GM23338 (cell line): Measurements from ENCODE around the gene RGMB. TPM values are rescaled to one million over a fixed set of nuclear protein-coding genes. Genes with fewer than 3 reads are reported as not detected.
A peak's percentile ranks its signal among the peaks of the same experiment; 100 is the strongest.

Experiments used
- ATAC-seq: fragments of 200-7000 bp; cut with Tn5 transposase; 3 replicates; pipeline ENCODE4 v1.9.1; 2020
- DNase-seq: peaks from one replicate; pipeline ENCODE4 v3.0.0-alpha.2; 2015; ENCODE audit warnings: low spot score
- H2AFZ ChIP-seq: fragments of 200-600 bp; sonication (generic); 2 replicates; pipeline ENCODE4 v1.8.0; 2016; ENCODE audit warnings: antibody characterized with exemption, mild to moderate bottlenecking, moderate library complexity
- H3F3A ChIP-seq: fragments of 200-600 bp; sonication (generic); replicated peaks from 2 replicates; pipeline ENCODE4 v1.8.0; 2017; ENCODE audit warnings: antibody characterized with exemption, mixed run types, low read depth
- H3K27ac ChIP-seq: fragments of 200-600 bp; sonication (generic); 2 replicates; pipeline ENCODE4 v1.6.1; 2016; ENCODE audit warnings: low read depth
- H3K27me3 ChIP-seq: fragments of 200-600 bp; sonication (generic); 2 replicates; pipeline ENCODE4 v1.8.0; 2016; ENCODE audit warnings: mild to moderate bottlenecking, mixed run types, moderate library complexity; ENCODE audit not compliant: insufficient read depth
- H3K36me3 ChIP-seq: fragments of 200-600 bp; sonication (generic); 2 replicates; pipeline ENCODE4 v1.8.0; 2016; ENCODE audit warnings: mild to moderate bottlenecking; ENCODE audit not compliant: insufficient read depth
- H3K4me1 ChIP-seq: fragments of 200-600 bp; sonication (generic); 2 replicates; pipeline ENCODE4 v1.8.0; 2016; ENCODE audit warnings: mild to moderate bottlenecking, moderate library complexity; ENCODE audit not compliant: insufficient read depth
- H3K4me2 ChIP-seq: fragments of 200-600 bp; sonication (generic); 2 replicates; pipeline ENCODE4 v1.7.1; 2017; ENCODE audit warnings: mixed run types
- H3K4me3 ChIP-seq: fragments of 200-600 bp; sonication (generic); 2 replicates; pipeline ENCODE4 v1.6.1; 2016; ENCODE audit warnings: mixed run types
- H3K79me2 ChIP-seq: fragments of 200-600 bp; sonication (generic); replicated peaks from 2 replicates; pipeline ENCODE4 v1.8.0; 2017; ENCODE audit warnings: mild to moderate bottlenecking; ENCODE audit not compliant: insufficient read depth
- H3K9me2 ChIP-seq: fragments of 200-600 bp; sonication (generic); 2 replicates; pipeline ENCODE4 v1.8.0; 2017; ENCODE audit not compliant: insufficient read depth
- H4K20me1 ChIP-seq: fragments of 200-600 bp; sonication (generic); replicated peaks from 2 replicates; pipeline ENCODE4 v1.8.0; 2017; ENCODE audit warnings: mild to moderate bottlenecking; ENCODE audit not compliant: insufficient read depth
- H3K27ac Mint-ChIP-seq: 2 replicates; pipeline ENCODE4 v1.8.0; 2020; ENCODE audit warnings: inconsistent platforms, mild to moderate bottlenecking, moderate library complexity, mixed read lengths
- H3K27me3 Mint-ChIP-seq: 3 replicates; pipeline ENCODE4 v1.8.0; 2022; ENCODE audit warnings: low read depth, mild to moderate bottlenecking, moderate library complexity, mixed read lengths, inconsistent platforms; ENCODE audit not compliant: insufficient read depth, poor library complexity
- H3K36me3 Mint-ChIP-seq: 3 replicates; pipeline ENCODE4 v1.8.0; 2021; ENCODE audit warnings: low read depth, mild to moderate bottlenecking, inconsistent platforms, moderate library complexity, mixed read lengths
- H3K4me1 Mint-ChIP-seq: 3 replicates; pipeline ENCODE4 v1.8.0; 2020; ENCODE audit warnings: mild to moderate bottlenecking, inconsistent platforms, mixed read lengths
- H3K4me3 Mint-ChIP-seq: 3 replicates; pipeline ENCODE4 v1.8.0; 2021; ENCODE audit warnings: moderate library complexity, mild to moderate bottlenecking, inconsistent platforms, mixed read lengths
- H3K9me3 Mint-ChIP-seq: 3 replicates; pipeline ENCODE4 v1.8.0; 2020; ENCODE audit warnings: moderate library complexity, mild to moderate bottlenecking, inconsistent platforms, mixed read lengths
- EZH2phosphoT487 ChIP-seq: fragments of 200-600 bp; sonication (generic); IDR thresholded peaks from one replicate; pipeline ENCODE4 v1.8.1; 2018; ENCODE audit warnings: antibody characterized with exemption; ENCODE audit not compliant: unreplicated experiment
- REST ChIP-seq: IDR thresholded peaks from one replicate; pipeline ENCODE4 v1.6.1; 2018; ENCODE audit warnings: antibody characterized with exemption; ENCODE audit not compliant: unreplicated experiment
- ZNF114 ChIP-seq: fragments of 250-450 bp; sonication (Bioruptor Pico); IDR thresholded peaks from 2 replicates; pipeline ENCODE4 v1.5.0; 2020; ENCODE audit warnings: mild to moderate bottlenecking, moderate library complexity
- polyA plus RNA-seq: library from polyadenylated mRNA; unstranded; fragments of >200 nt; fragmentation: Nextera tagmentation; extraction: Ambion mirVana; gene quantifications from 2 replicates; pipeline ENCODE4 v1.2.1, GENCODE V29; 2016
- total RNA-seq: library from RNA; depleted of rRNA; stranded (reverse); fragments of >200 nt; shearing (Covaris generic); gene quantifications from 2 replicates; pipeline ENCODE4 v1.2.3, GENCODE V29; 2014
- TF ChIP-seq, protein P1 (sequence below), 2 experiments: fragments of 200-600 bp in 1 of 2; sonication (generic) in 1 of 2; conservative IDR thresholded peaks; 2 replicates each; pipeline versions ENCODE4 v1.5.1 to v1.6.1; 2016 to 2017; ENCODE audit warnings: antibody characterized with exemption in 2 of 2, low read depth in 2 of 2, mild to moderate bottlenecking in 2 of 2, moderate library complexity in 1 of 2

Gene RGMB
- total and polyA plus RNA-seq, 2 experiments from 2014 or later, result 21.7 to 34.3 TPM

GRCh38 chr5:98836175-98836574 lies 62.7 kb downstream of the RGMB start:
- H3K4me1 Mint-ChIP-seq, result no peaks in the 10 kb centered on the region
- no peaks in the 10 kb centered on the region for H3K79me2 ChIP-seq
- H3K27me3 ChIP-seq, result no peaks in the 10 kb centered on the region
- ATAC-seq (no peak), DNase-seq (no peak)
- TF ChIP-seq EZH2phosphoT487, result no peak
- no peak for TF ChIP-seq ZNF114
- TF ChIP-seq REST, result no peak
- TF ChIP-seq, protein P1, sequence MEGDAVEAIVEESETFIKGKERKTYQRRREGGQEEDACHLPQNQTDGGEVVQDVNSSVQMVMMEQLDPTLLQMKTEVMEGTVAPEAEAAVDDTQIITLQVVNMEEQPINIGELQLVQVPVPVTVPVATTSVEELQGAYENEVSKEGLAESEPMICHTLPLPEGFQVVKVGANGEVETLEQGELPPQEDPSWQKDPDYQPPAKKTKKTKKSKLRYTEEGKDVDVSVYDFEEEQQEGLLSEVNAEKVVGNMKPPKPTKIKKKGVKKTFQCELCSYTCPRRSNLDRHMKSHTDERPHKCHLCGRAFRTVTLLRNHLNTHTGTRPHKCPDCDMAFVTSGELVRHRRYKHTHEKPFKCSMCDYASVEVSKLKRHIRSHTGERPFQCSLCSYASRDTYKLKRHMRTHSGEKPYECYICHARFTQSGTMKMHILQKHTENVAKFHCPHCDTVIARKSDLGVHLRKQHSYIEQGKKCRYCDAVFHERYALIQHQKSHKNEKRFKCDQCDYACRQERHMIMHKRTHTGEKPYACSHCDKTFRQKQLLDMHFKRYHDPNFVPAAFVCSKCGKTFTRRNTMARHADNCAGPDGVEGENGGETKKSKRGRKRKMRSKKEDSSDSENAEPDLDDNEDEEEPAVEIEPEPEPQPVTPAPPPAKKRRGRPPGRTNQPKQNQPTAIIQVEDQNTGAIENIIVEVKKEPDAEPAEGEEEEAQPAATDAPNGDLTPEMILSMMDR (conservative IDR thresholded peaks at IDR 0.05; ENCODE audit: low read depth in 2 of 2), result no peak
- H3K9me2 ChIP-seq, result peaks cover 10% of the 10 kb centered on the region; the same call in 1 of the 2 replicates
- H3F3A ChIP-seq, result no peaks in the 10 kb centered on the region
- H3K27ac Mint-ChIP-seq, result no peak overlapping the region
- no peak overlapping the region for H3K4me3 Mint-ChIP-seq
- H3K27ac ChIP-seq, result no peak overlapping the region
- peaks cover 3% of the 10 kb centered on the region; the same call in 1 of the 3 replicates for H3K36me3 Mint-ChIP-seq
- H3K4me2 ChIP-seq, result no peak overlapping the region
- H4K20me1 ChIP-seq, result no peaks in the 10 kb centered on the region
- no peak overlapping the region for H3K4me3 ChIP-seq
- H3K36me3 ChIP-seq, result no peaks in the 10 kb centered on the region
- peaks cover 4% of the 10 kb centered on the region for H3K27me3 Mint-ChIP-seq
- no peaks in the 10 kb centered on the region; the same call in 2 of the 3 replicates for H3K9me3 Mint-ChIP-seq
- no peak overlapping the region for H2AFZ ChIP-seq
- no peaks in the 10 kb centered on the region for H3K4me1 ChIP-seq

- no peaks in the 10 kb centered on the region; the same call in 1 of the 2 replicates for H3F3A ChIP-seq
- H3K4me2 ChIP-seq, result no peak overlapping the region
- peak overlapping the region; percentile 96 for H2AFZ ChIP-seq
- H3K4me1 ChIP-seq, result no peaks in the 10 kb centered on the region
- no peaks in the 10 kb centered on the region for H3K79me2 ChIP-seq
- TF ChIP-seq, protein P1 (conservative IDR thresholded peaks at IDR 0.05; ENCODE audit: low read depth in 2 of 2), result peak; percentile 55 to 66
- TF ChIP-seq ZNF114, result no peak
- no peaks in the 10 kb centered on the region for H4K20me1 ChIP-seq
- Mint-ChIP-seq H3K4me1 (no peaks in the 10 kb centered on the region), H3K27me3 (no peaks in the 10 kb centered on the region), H3K4me3 (no peak overlapping the region), H3K36me3 (peaks cover 20% of the 10 kb centered on the region), H3K27ac (no peak overlapping the region), H3K9me3 (peaks cover 26% of the 10 kb centered on the region)
- no peak overlapping the region for H3K27ac ChIP-seq
- no peaks in the 10 kb centered on the region for H3K27me3 ChIP-seq
- ATAC-seq, result peak; percentile 92
- H3K9me2 ChIP-seq, result peaks cover 8% of the 10 kb centered on the region; the same call in 1 of the 2 replicates
- DNase-seq, result peak; percentile 48
- H3K4me3 ChIP-seq, result no peak overlapping the region
- peaks cover 22% of the 10 kb centered on the region for H3K36me3 ChIP-seq
Measured at GRCh38 chr5:98839469-98840383, 66.3 kb downstream of the RGMB start.
